Upper lobe of right lung (tissue), 1 donor: ENCODE data around the gene PAK5. TPM values are rescaled to one million over a fixed set of nuclear protein-coding genes. Genes with fewer than 3 reads are reported as not detected.

Experiments used
- ATAC-seq: fragments of 200-7000 bp; cut with Tn5 transposase; one replicate; pipeline ENCODE4 v1.9.1; 2020; ENCODE audit warnings: mild to moderate bottlenecking, moderate library complexity
- DNase-seq: peaks from one replicate; pipeline ENCODE4 v3.0.0-alpha.2; 2020
- H3K27ac ChIP-seq: fragments of 200-600 bp; one replicate; pipeline ENCODE4 v1.8.0; 2022
- H3K27me3 ChIP-seq: fragments of 200-600 bp; one replicate; pipeline ENCODE4 v1.8.0; 2022; ENCODE audit warnings: mild to moderate bottlenecking
- H3K36me3 ChIP-seq: fragments of 200-600 bp; one replicate; pipeline ENCODE4 v1.8.0; 2022
- H3K4me1 ChIP-seq: fragments of 200-600 bp; one replicate; pipeline ENCODE4 v1.8.0; 2022
- H3K4me3 ChIP-seq: fragments of 200-600 bp; one replicate; pipeline ENCODE4 v1.8.0; 2022; ENCODE audit warnings: mild to moderate bottlenecking
- H3K9me3 ChIP-seq: fragments of 200-600 bp; one replicate; pipeline ENCODE4 v1.8.0; 2022
- intact Hi-C: fragments of 100-400 bp; cut with DNase I; formaldehyde crosslinking; loops from one replicate; pipeline ENCODE4 v1.11.0; 2022
- total RNA-seq: library from RNA; stranded (reverse); fragmentation: NEBNext Ultra II Directional; extraction: Animal tissue kit (Norgen Biotek cat#: 25700); gene quantifications from one replicate; pipeline ENCODE4 v1.2.1, GENCODE V29; 2021
- TF ChIP-seq, protein P1 (sequence below): fragments of 200-600 bp; IDR thresholded peaks from one replicate; pipeline ENCODE4 v1.8.0; 2022; ENCODE audit warnings: antibody characterized with exemption
- donor health status: DM: no; HTN: yes; CAD: no; lungs with severe emphysema.

Gene PAK5
- total RNA-seq, 1 donor from 2014 or later = 0.35 TPM

DNA sequence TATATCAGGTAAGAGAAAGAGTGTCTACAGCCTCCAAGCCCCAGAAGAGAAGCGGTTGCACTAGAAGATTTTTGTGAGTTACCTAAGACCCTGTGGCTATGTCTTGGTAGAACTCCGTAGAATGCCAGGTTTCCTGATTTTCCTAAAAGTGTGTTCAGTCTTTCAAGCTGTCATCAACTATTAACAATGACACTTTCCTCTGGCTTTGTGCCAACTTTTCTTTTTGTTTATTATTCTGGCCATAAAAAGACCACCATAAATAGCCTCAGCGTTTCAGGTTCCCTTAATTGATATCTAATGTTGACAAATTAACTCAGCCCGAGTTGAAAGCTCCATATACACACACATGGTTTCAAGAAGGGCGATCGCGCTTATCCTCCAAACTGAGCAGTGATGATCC lies 1.2 kb downstream of the PAK5 start:
- no peak overlapping the region for H3K4me3 ChIP-seq

DNA sequence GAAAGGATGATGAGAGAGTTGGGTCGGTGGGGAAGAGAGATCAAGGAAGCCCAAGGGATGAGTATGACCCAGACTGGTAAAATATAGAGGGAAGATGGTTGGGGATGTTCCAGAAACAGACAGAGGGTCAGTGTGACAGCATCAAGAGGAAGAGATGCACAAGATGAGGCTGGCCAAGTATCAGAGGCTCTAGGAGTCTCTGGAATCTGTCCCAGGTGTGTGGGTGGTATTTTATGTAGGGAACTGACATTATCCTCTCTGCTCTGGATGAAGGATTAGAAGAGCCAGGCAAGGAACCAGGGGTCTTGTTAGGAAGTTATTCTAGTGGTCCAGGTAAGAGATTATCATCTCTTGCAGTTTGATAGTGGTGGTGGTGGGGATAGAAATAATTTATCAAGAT lies 3.6 kb downstream of the PAK5 start:
- H3K27ac ChIP-seq = no peak overlapping the region
- H3K36me3 ChIP-seq = no peaks in the 10 kb centered on the region
- no peak for DNase-seq
- H3K9me3 ChIP-seq = no peaks in the 10 kb centered on the region
- H3K27me3 ChIP-seq = peaks cover 22% of the 10 kb centered on the region
- TF ChIP-seq, protein P1, sequence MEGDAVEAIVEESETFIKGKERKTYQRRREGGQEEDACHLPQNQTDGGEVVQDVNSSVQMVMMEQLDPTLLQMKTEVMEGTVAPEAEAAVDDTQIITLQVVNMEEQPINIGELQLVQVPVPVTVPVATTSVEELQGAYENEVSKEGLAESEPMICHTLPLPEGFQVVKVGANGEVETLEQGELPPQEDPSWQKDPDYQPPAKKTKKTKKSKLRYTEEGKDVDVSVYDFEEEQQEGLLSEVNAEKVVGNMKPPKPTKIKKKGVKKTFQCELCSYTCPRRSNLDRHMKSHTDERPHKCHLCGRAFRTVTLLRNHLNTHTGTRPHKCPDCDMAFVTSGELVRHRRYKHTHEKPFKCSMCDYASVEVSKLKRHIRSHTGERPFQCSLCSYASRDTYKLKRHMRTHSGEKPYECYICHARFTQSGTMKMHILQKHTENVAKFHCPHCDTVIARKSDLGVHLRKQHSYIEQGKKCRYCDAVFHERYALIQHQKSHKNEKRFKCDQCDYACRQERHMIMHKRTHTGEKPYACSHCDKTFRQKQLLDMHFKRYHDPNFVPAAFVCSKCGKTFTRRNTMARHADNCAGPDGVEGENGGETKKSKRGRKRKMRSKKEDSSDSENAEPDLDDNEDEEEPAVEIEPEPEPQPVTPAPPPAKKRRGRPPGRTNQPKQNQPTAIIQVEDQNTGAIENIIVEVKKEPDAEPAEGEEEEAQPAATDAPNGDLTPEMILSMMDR = no peak
- H3K4me3 ChIP-seq = no peak overlapping the region
- ATAC-seq = no peak
- intact Hi-C loops = no loop called here
- H3K4me1 ChIP-seq = peaks cover 4% of the 10 kb centered on the region

More for the DNA sequence above, 1.2 kb downstream of the PAK5 start:
- DNase-seq (no peak), ATAC-seq (no peak)
- TF ChIP-seq, protein P1 = no peak
- Histone ChIP-seq H3K4me1 (peaks cover 4% of the 10 kb centered on the region), H3K27ac (no peak overlapping the region), H3K36me3 (no peaks in the 10 kb centered on the region), H3K27me3 (peaks cover 31% of the 10 kb centered on the region), H3K9me3 (no peaks in the 10 kb centered on the region)
- intact Hi-C loops = no loop called here

- no peak overlapping the region for H3K27ac ChIP-seq
- no peaks in the 10 kb centered on the region for H3K36me3 ChIP-seq
- H3K4me1 ChIP-seq = no peaks in the 10 kb centered on the region
- H3K4me3 ChIP-seq = no peak overlapping the region
- ATAC-seq = no peak
- H3K9me3 ChIP-seq = no peaks in the 10 kb centered on the region
- no peak for DNase-seq
- no peaks in the 10 kb centered on the region for H3K27me3 ChIP-seq
- TF ChIP-seq, protein P1 = no peak
- intact Hi-C loops = no loop called here
Observed at GRCh38 chr20:9831032-9831431, 7.8 kb downstream of the PAK5 start.

GRCh38 chr20:9829835-9830234 lies 9.0 kb downstream of the PAK5 start:
- ATAC-seq = no peak
- Histone ChIP-seq H3K27me3 (no peaks in the 10 kb centered on the region), H3K36me3 (no peaks in the 10 kb centered on the region), H3K4me1 (no peaks in the 10 kb centered on the region), H3K9me3 (no peaks in the 10 kb centered on the region), H3K27ac (no peak overlapping the region), H3K4me3 (no peak overlapping the region)
- DNase-seq = no peak
- intact Hi-C loops = no loop called here
- TF ChIP-seq, protein P1 = no peak

- Histone ChIP-seq H3K4me1 (no peaks in the 10 kb centered on the region), H3K27ac (no peak overlapping the region), H3K36me3 (no peaks in the 10 kb centered on the region), H3K27me3 (no peaks in the 10 kb centered on the region), H3K4me3 (no peak overlapping the region), H3K9me3 (no peaks in the 10 kb centered on the region)
- intact Hi-C loops = no loop called here
- ATAC-seq (no peak), DNase-seq (no peak)
- TF ChIP-seq, protein P1 = no peak
Observed at GRCh38 chr20:9817654-9818053, 21.2 kb downstream of the PAK5 start.

GRCh38 chr20:9815632-9816031 lies 23.2 kb downstream of the PAK5 start:
- TF ChIP-seq, protein P1 = no peak
- H3K27me3 ChIP-seq = no peaks in the 10 kb centered on the region
- H3K4me3 ChIP-seq = no peak overlapping the region
- ATAC-seq (no peak), DNase-seq (no peak)
- no peak overlapping the region for H3K27ac ChIP-seq
- H3K4me1 ChIP-seq = no peaks in the 10 kb centered on the region
- intact Hi-C loops = no loop called here
- H3K9me3 ChIP-seq = no peaks in the 10 kb centered on the region
- no peaks in the 10 kb centered on the region for H3K36me3 ChIP-seq
